ES-I3 (cell line): ENCODE measurements around the gene TMSB15C.
"Not testable (repeated sequence)": the region's sequence is repeated elsewhere in the genome, so short reads cannot be mapped to it uniquely, and the experiment has no call there.

Experiments used
- H3K36me3 ChIP-seq: 2 replicates; pipeline ENCODE4 v1.6.1; 2013; ENCODE audit warnings: mild to moderate bottlenecking, low read length, control low read depth, moderate library complexity; ENCODE audit not compliant: insufficient read depth
- H3K4me1 ChIP-seq: 2 replicates; pipeline ENCODE4 v1.6.1; 2013; ENCODE audit warnings: mild to moderate bottlenecking, control low read depth, low read length; ENCODE audit not compliant: insufficient read depth
- H3K9ac ChIP-seq: 2 replicates; pipeline ENCODE4 v1.6.1; 2013; ENCODE audit warnings: low read depth, mild to moderate bottlenecking, low read length, moderate library complexity
- H3K9me3 ChIP-seq: 2 replicates; pipeline ENCODE4 v1.6.1; 2013; ENCODE audit warnings: mild to moderate bottlenecking, low read length, moderate library complexity; ENCODE audit not compliant: control insufficient read depth, insufficient read depth

The TMSB15C gene

DNA sequence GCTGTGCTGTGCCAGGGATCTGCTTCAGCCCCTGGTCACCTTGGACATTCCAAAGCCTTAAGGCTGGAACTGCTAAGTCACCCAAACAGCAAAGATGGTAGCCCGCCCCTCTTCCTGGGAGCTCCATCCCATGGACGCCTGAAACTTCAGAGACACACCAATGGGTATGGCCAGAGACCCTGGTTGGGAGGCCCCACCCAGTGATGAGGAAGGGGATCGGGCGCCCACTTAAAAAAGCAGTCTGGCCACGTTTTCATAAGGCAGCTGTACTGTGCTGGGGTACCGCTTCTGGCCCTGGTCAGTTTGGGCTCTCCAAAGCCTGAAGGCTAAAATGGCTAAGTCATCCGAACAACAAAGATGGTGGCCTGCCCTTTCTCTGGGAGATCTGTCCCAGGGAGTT lies 9.4 kb upstream of the TMSB15C start:
- Histone ChIP-seq H3K4me1 (no peaks in the 10 kb centered on the region), H3K9me3 (no peaks in the 10 kb centered on the region), H3K36me3 (no peaks in the 10 kb centered on the region), H3K9ac (no peak overlapping the region)

DNA sequence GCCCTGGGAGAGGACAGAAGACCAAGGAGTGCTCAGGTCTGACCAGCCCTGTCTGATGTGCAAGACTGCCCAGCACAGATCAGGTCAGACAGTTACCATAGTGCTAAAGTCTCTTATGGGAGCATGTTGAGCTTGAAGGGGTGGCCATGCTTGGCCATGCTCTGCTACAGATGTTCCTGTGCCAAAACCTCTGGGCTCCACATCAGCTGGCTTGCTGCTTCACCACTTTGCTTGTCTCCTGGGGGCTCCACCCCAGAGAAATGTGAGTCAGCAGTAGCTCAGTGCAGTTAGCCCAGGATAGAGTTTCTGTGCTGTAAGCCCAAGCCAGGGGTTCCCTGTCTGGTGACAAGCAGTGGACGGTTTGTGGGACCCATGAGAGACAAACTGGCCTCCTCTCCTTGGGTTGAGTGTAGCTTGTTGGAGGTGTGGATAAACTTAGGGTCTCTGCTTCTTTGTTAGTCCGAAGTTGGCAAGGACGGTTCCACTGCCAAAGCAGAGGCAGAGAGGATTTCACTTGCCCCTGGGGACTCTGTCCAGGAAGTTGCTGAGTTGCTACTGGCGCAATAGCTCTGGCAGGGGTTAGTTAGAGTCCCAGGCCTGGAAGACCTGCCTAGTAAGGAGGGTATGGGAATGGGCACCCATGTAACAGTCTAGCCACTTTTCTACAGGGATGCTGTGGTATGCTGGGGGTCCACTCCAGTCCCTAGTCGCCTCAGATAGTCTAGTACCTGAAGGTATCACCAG lies 8.7 kb upstream of the TMSB15C start:
- Histone ChIP-seq H3K4me1 (no peaks in the 10 kb centered on the region), H3K36me3 (no peaks in the 10 kb centered on the region), H3K9ac (no peak overlapping the region), H3K9me3 (no peaks in the 10 kb centered on the region)

DNA sequence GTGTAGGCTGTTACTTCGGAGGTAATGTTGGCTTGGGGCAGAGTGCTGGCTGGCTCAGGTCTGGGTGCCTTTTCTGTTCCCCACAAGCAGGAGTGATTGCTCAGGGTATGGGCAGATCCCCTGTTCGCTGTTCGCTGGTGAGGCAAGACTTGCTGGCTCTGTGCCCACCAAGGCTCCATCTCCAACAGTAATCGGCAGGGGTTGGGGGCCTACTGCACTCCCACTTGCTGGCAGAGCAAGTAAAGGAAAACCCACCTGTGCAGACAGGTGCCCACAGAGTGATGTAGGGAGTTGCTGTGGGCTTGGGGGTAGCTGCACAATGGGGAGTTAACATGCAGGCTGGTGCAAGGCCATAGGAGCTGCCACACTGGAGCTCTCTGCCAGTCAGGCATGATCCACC lies 8.0 kb upstream of the TMSB15C start:
- no peak overlapping the region for H3K9ac ChIP-seq
- H3K9me3 ChIP-seq, result no peaks in the 10 kb centered on the region
- no peaks in the 10 kb centered on the region for H3K36me3 ChIP-seq
- no peaks in the 10 kb centered on the region for H3K4me1 ChIP-seq

DNA sequence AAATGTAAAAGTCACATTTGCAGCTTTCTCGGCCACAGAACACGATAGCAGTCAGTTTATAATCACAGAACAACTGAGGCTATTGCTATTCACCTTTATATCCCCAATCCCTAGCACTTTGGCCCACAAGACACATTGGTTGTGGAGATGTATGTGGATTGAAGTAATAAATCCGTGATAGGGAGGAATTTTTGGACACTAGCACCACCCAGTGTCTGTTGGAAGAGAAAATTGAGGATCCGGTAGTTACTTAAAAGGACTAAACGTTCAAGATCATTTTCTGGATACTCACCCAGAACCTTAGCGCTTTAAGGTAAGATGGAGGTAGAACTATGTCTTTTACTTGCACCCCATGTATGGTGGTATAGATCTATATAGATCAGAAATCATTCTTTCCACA lies 1.8 kb upstream of the TMSB15C start:
- H3K9me3 ChIP-seq, H3K9ac ChIP-seq, H3K36me3 ChIP-seq, H3K4me1 ChIP-seq: not testable (repeated sequence)

DNA sequence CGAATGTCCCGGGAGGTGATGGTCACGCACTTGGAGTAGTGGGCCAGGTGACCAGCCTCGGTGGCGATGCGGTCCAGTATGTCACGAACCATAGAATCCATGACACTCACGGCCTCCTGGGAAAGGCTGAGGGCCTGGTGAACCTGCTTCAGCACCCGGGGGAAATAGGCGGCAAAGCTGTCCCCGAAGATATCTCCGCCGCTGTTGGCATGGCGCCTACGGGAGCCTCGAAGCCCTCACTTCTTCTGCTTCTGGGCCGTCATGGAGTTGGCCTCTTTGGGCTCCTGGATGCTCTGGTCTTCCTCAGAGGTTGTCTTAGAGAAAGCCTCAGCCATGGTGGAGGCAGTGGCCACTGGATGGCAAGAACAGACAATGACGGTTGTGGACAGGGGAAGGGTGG lies 13.4 kb downstream of the TMSB15C start:
- H3K9ac ChIP-seq, H3K4me1 ChIP-seq, H3K36me3 ChIP-seq, H3K9me3 ChIP-seq: not testable (repeated sequence)

DNA sequence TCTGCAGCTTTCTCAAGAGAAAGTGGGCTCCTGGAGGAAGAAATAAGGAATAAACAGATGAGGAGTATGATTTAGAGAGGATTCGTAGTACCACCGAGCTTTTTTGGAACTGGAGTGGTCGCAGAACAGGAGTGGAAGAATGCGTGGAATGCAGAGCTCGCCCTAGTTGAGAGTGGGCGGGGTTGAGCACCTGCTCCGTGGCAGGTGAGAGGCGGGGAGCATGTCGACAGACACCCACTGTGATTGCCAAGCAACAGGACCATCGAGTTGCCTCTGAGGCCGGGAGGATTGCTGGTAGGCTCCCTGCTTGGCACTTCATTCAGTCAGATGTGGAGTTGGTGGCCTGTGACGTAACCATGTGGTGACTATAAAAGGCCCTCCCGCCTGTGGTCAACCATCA lies 21.1 kb downstream of the TMSB15C start:
- not testable (repeated sequence) for H3K36me3 ChIP-seq, H3K9ac ChIP-seq, H3K9me3 ChIP-seq, H3K4me1 ChIP-seq

DNA sequence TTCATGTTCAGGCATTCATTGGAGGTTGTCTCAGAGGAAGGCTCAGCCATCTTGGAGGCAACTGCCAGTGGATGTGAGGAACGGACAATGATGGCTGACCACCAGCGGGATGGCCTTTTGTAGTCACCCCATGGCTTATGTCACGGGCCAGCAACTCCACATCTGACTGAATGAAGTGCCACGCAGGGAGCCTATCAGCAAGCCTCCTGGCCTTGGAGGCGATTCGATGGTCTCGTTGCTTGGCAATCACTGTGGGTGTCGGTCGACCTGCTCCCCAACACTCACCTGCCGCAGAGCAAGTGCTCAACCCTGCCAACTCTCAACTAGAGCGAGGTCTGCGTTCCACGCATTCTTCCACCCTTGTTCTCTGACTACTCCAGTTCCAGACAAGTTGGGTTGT lies 28.9 kb downstream of the TMSB15C start:
- Histone ChIP-seq H3K36me3 (no peaks in the 10 kb centered on the region), H3K4me1 (no peaks in the 10 kb centered on the region), H3K9me3 (no peaks in the 10 kb centered on the region), H3K9ac (no peak overlapping the region)

DNA sequence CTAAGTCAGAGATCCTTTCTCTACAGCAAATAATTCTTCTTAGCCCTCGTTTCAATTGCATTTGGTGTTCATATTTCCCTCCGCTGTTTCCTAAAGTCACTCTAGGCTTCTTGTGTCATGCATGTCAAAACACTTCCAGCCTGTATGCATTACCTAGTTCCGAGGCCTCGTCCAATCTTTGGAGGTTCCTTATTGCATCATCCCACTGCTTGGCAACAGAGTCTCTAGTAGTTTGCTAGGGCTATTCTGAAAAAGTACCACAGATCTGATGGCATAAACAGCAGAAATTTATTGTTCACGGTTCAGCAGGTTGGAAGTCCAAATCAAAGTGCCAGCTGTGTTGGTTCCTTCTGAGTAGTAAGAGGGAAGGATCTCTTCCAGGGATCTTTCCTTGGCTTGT lies 30.4 kb downstream of the TMSB15C start:
- Histone ChIP-seq H3K4me1 (no peaks in the 10 kb centered on the region), H3K9ac (no peak overlapping the region), H3K36me3 (no peaks in the 10 kb centered on the region), H3K9me3 (no peaks in the 10 kb centered on the region)

DNA sequence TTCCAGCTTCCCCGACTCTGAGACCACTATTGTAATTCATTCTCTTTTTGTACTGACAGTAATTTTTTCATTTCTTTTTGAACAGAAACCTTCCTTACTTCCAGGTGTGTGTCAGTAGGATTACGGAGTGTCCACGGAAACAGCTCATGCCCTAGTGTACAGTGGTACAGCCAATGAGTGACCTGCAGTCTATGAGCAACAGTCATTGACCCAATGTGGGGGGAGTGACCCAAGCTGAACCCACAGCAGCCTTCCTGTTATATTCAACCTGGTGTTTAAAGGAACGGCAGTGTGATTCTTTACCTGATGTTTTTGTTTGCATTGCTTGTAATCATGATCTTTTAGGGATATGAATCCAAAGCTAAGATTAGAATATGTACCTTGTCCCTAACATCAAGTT lies 35.0 kb downstream of the TMSB15C start:
- Histone ChIP-seq H3K36me3 (no peaks in the 10 kb centered on the region), H3K4me1 (no peaks in the 10 kb centered on the region), H3K9me3 (no peaks in the 10 kb centered on the region), H3K9ac (no peak overlapping the region)

DNA sequence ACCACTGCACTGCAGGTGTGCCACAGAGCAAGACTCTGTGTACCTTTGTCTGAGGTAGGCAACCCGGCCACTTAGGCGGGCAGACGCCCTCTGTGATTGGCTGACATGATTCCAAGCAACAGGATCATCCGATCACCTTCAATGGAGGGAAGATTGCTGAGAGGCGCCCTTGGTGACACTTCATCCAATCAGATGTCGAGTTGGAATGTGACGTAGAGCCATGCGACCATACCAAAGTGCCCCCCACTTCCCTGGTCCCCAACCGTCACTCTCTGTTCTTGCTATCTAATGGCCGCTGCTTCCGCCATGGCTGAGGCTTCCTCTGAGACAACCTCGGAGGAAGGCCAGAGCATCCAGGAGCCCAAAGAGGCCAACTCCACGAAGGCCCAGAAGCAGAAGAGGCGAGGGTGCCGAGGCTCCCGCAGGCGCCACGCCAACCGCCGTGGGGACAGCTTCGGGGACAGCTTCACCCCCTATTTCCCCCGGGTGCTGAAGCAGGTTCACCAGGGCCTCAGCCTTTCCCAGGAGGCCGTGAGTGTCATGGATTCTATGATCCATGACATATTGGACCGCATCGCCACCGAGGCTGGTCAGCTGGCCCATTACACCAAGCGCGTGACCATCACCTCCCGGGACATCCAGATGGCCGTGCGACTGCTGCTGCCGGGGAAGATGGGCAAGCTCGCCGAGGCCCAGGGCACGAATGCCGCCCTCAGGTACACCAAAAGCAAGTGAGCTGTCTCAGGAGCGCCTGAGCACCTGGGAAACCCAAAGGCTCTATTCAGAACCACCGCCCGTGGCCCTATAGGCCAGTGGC lies 36.1 kb downstream of the TMSB15C start, which contains the start of gene H2BW2:
TSS of gene H2BW2 (plus strand) at position 268 of the 817 bp plus-strand sequence. CDS start at position 307, 39 bp downstream.
- H3K9ac ChIP-seq, result no peak within 1 kb of the TSS

More for the DNA sequence above, 36.1 kb downstream of the TMSB15C start, which contains the start of gene H2BW2:
- Histone ChIP-seq H3K4me1 (no peaks in the 10 kb centered on the region), H3K9me3 (no peaks in the 10 kb centered on the region), H3K36me3 (no peaks in the 10 kb centered on the region)
